ENCODE data around the gene IQCK.

DNA sequence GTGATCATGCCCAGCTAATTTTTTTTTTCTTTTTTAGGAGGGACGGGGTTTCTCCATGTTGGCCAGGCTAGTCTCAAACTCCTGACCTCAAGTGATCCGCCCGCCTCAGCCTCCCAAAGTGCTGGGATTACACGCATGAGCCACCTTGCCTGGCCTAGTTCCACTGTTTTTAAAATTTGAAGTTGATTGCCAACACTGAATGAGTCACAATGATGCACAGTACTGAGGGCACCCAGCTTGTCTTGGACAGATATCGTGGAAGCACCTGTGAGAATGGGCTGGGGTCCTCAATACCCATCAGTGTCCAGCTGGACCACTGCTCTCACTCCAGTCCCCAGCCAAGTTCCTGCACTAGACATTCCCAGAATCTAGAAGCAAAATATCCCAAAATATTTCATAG is 2.5 kb upstream of the IQCK start:
- no peak for TF ChIP-seq CTCF (IDR thresholded peaks at IDR 0.05)
- TF ChIP-seq EP300 (IDR thresholded peaks at IDR 0.05), result no peak
- TF ChIP-seq POLR2A (IDR thresholded peaks at IDR 0.05), result no peak
